Effector CD8-positive, alpha-beta T cell (primary cell): Measurements from ENCODE around the gene IRF6.
"Not testable (repeated sequence)": the region's sequence is repeated elsewhere in the genome, so short reads cannot be mapped to it uniquely, and the experiment has no call there.

Experiments
- DNase-seq: peaks from one replicate; lab custom pipeline; 2025; lab: John Stamatoyannopoulos, UW

IRF6 gene

GRCh38 chr1:209823143-209824041 is 17.4 kb upstream of the IRF6 start:
- DNase-seq = no peak

- DNase-seq = no peak
These were observed 16.8 kb upstream of the IRF6 start for GRCh38 chr1:209822706-209823105.

GRCh38 chr1:209820986-209821385 is 15.0 kb upstream of the IRF6 start:
- DNase-seq = no peak

GRCh38 chr1:209819058-209819457 is 13.1 kb upstream of the IRF6 start:
- no peak for DNase-seq

GRCh38 chr1:209817691-209818090 is 11.7 kb upstream of the IRF6 start:
- no peak for DNase-seq

- DNase-seq = no peak
These were observed 11.0 kb upstream of the IRF6 start for GRCh38 chr1:209816923-209817322.

GRCh38 chr1:209815931-209816341 is 10.0 kb upstream of the IRF6 start:
- no peak for DNase-seq

- DNase-seq = no peak
These were observed 9.5 kb upstream of the IRF6 start for GRCh38 chr1:209815490-209815889.

GRCh38 chr1:209813902-209814301 is 8.0 kb upstream of the IRF6 start:
- no peak for DNase-seq

GRCh38 chr1:209810783-209811182 is 4.8 kb upstream of the IRF6 start:
- no peak for DNase-seq

- no peak for DNase-seq
These were observed 3.7 kb upstream of the IRF6 start for GRCh38 chr1:209809611-209810010.

GRCh38 chr1:209808059-209808581 is 2.2 kb upstream of the IRF6 start:
- DNase-seq = no peak

GRCh38 chr1:209807509-209807908 is 1.6 kb upstream of the IRF6 start:
- DNase-seq = no peak

- no peak for DNase-seq
These were observed 581 bp downstream of the IRF6 start for GRCh38 chr1:209805341-209805781.

GRCh38 chr1:209803568-209803967 is 2.4 kb downstream of the IRF6 start:
- no peak for DNase-seq

- no peak for DNase-seq
These were observed 3.2 kb downstream of the IRF6 start for GRCh38 chr1:209802780-209803152.

- no peak for DNase-seq
These were observed 3.7 kb downstream of the IRF6 start for GRCh38 chr1:209802117-209802779.

GRCh38 chr1:209800984-209801834 is 4.7 kb downstream of the IRF6 start:
- DNase-seq = no peak

- no peak for DNase-seq
These were observed 7.8 kb downstream of the IRF6 start for GRCh38 chr1:209797978-209798639.

- not testable (repeated sequence) for DNase-seq
These were observed 12.2 kb downstream of the IRF6 start for GRCh38 chr1:209793711-209794110.

- DNase-seq = no peak
These were observed 14.0 kb downstream of the IRF6 start for GRCh38 chr1:209791920-209792319.
